GM18498 (cell line): ENCODE results near the gene CTXN3.
"Not testable (repeated sequence)": the region's sequence is repeated elsewhere in the genome, so short reads cannot be mapped to it uniquely, and the experiment has no call there.

ENCODE experiments used
- ATAC-seq: cut with Tn5 transposase; IDR thresholded peaks from one replicate; pipeline ENCODE4 v1.9.1; 2021; ENCODE audit warnings: mild to moderate bottlenecking, moderate library complexity; ENCODE audit not compliant: unreplicated experiment

Gene CTXN3

GRCh38 chr5:127650022-127650421 is 1.1 kb downstream of the CTXN3 start:
- no peak for ATAC-seq

GRCh38 chr5:127650649-127651048 is 1.8 kb downstream of the CTXN3 start:
- no peak for ATAC-seq

GRCh38 chr5:127652952-127653611 is 4.2 kb downstream of the CTXN3 start:
- ATAC-seq = no peak

GRCh38 chr5:127656825-127657224 is 7.9 kb downstream of the CTXN3 start:
- no peak for ATAC-seq

GRCh38 chr5:127660047-127660733 is 11.3 kb downstream of the CTXN3 start:
- ATAC-seq = no peak

GRCh38 chr5:127664093-127664492 is 15.2 kb downstream of the CTXN3 start:
- no peak for ATAC-seq

- ATAC-seq = no peak
These were observed 16.8 kb downstream of the CTXN3 start for GRCh38 chr5:127665641-127666040.

GRCh38 chr5:127666043-127666716 is 17.3 kb downstream of the CTXN3 start:
- no peak for ATAC-seq

GRCh38 chr5:127667926-127668325 is 19.0 kb downstream of the CTXN3 start:
- ATAC-seq = no peak

- no peak for ATAC-seq
These were observed 22.3 kb downstream of the CTXN3 start for GRCh38 chr5:127671218-127671617.

- no peak for ATAC-seq
These were observed 24.4 kb downstream of the CTXN3 start for GRCh38 chr5:127673117-127673800.

- ATAC-seq = not testable (repeated sequence)
These were observed 28.1 kb downstream of the CTXN3 start for GRCh38 chr5:127676951-127677350.

GRCh38 chr5:127679691-127680330 is 30.9 kb downstream of the CTXN3 start:
- not testable (repeated sequence) for ATAC-seq

GRCh38 chr5:127680595-127680994 is 31.7 kb downstream of the CTXN3 start:
- ATAC-seq = no peak

GRCh38 chr5:127683008-127683407 is 34.1 kb downstream of the CTXN3 start:
- ATAC-seq = no peak

GRCh38 chr5:127684726-127685467 is 36.0 kb downstream of the CTXN3 start:
- no peak for ATAC-seq

GRCh38 chr5:127685662-127686061 is 36.8 kb downstream of the CTXN3 start:
- ATAC-seq = no peak

GRCh38 chr5:127686424-127686823 is 37.5 kb downstream of the CTXN3 start:
- no peak for ATAC-seq

GRCh38 chr5:127694518-127695171 is 45.8 kb downstream of the CTXN3 start:
- ATAC-seq = no peak

- ATAC-seq = no peak
These were observed 46.5 kb downstream of the CTXN3 start for GRCh38 chr5:127695346-127695745.
